Measurements from ENCODE around the gene RABGAP1L.
"Not testable (repeated sequence)": the region's sequence is repeated elsewhere in the genome, so short reads cannot be mapped to it uniquely, and the experiment has no call there.

The RABGAP1L gene

DNA sequence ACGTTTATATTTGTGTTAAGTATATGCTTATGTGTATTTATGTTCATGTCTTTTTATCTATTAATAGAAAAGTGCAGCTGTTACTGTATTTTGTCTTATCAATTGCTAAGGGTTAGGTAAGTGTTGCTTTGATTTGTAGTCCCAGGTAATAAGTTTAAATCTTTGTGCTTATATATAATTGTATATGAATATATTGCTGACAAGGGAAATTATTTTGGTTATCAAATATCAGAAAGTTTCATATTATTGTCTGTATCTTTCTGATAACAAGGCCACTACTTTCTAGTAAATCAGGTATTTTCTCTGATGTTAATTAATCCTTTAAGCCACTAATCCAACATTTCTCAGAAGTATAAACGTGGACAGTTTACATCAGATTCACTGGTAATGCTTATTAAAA is 309.7 kb downstream of the RABGAP1L start:
- DNase-seq, result no peak

DNA sequence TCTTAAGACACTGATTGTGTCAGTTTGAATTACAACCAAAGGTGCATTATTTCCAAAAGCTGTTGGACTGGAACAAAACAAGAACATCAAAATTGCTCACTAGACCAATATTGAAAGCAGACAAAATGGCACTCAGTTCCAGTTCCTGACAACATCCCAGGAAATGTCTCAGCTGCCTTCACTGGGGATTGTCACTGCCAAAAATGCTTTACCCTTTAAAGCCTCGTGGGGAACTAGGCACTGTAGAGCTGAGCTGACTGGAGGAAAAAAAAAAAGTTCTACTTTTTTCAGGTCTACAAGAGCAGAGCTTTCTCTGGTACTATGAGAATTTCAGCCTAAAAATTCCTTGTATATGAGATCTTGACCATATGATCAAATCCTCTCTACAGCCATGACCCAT is 310.4 kb downstream of the RABGAP1L start:
- DNase-seq, result no peak

DNA sequence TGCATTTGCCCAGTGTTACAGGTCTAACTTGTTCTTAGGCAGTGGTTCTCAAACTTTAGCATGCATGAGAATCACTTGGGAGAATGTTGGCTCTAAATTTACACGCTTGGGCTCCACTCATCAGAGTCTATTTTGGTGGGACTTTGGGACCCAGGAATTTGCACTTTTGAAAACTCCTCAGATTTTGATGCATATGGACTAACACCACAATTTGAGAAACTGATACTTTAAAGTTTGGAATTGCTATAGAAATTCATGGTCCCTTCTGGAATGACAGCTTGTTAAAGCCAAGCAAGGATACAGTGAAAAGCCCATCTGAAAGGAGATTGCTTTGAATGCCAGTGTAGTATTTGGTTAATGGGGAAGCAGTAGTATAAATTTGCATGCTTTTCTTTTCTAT is 320.0 kb downstream of the RABGAP1L start:
- no peak for DNase-seq

DNA sequence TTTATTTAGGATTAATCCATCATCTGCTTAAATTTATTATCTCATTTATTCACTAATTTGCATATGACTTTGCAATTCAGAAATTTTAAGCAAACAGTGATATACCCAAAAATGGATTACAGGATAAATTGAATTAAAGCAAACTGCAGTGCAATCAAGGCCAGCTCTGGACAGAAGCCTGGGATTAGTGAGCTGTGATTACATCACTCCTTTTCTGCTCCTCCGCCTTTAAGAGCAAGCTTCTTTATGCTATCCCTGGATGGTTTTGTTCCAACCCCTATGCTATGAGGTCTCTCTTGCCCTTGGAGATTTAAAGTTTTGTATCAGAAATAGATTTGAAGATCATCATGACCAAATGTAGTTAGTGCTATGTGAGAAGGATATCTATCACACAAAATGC is 321.0 kb downstream of the RABGAP1L start:
- no peak for DNase-seq

DNA sequence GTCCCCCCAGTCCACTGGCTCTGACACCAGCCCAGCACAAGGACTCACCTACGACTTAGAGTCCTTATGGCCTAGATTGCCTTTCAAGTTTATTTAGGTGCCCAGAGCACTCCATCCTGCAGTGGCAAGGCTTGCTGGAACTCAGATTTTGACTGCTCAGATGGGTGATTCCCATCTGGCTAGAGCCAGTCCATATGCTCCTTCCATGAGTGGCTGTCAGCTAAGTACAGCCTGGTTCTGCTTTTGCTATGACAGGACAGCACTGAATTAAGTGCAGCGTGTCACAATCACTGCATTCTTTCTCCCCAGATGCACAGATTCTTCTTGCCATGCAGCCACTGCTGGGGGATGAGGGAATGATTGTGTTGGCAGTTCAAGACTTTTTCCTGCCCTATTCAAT is 332.3 kb downstream of the RABGAP1L start:
- DNase-seq, result peak; percentile 32

DNA sequence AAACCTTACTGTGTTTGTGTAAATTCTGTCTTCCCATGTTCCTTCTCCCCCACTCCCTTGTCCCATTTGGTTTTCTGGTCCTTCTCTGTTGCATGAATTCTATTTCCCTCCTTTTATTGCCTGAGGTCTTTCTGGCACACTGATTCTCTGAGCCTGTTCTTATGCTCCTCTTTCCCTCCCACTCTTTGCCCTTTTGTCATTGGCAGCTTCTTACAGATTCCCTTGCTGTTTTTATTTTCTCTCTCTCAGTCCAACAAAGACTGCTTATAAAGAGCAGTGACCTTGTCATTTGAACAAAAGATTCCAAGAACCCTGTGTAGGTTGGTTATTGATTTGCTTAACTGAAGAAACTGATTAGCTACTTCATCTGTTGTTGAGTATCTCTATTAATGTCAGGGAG is 338.2 kb downstream of the RABGAP1L start:
- DNase-seq, result no peak

DNA sequence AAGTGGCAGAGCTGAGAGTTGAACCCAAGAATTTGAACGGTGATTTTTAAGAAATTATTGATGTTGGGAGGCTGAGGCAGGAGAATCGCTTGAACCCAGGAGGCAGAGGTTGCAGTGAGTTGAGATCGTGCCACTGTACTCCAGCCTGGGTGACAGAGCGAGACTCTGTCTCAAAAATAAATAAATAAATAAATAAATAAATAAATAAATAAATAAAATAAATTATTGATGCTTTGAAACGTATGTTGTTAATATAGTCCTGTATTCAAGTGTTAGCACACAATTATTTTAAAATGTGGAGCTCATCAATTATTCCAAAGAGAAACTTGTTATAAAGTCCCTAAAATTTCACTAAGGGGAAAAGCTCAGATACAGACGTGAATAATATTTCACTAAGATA is 357.4 kb downstream of the RABGAP1L start:
- DNase-seq, result not testable (repeated sequence)

DNA sequence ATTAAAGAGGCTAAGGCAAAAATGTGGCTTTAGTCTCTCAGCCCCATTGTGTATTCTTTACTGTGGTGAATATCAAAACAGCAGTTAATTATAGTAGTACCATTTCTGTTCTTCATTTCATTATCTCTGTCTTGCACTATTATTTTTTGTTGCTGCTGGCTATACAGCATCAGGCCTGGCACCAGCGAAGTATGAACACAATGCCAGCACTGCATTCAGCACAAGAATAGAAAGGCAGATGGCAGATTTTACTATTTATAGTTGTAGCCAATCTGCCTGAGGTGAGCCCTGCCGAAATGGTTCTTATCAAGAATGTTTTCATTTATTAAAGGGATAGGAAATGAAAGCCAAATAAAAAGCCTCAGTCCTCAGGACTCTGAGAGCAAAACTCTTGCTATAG is 360.5 kb downstream of the RABGAP1L start:
- peak; percentile 52 for DNase-seq

DNA sequence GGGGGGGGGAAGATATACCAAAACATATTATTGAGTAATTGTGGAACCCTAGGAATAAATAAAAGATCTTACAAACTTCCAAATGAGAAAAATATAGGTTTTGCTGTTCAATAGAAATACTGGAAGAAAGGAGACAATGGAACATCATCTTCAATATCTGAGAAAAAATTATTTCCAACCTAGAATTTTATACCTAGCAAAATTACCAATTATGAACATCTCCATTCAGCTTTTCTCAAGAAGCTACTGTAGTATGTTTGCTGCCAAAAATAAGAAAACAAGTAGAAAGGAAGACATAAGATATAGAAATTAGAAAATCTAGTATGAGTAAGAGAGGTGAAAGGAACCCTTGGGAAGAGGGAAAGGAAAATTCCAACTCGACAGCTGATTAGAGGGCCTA is 372.4 kb downstream of the RABGAP1L start:
- DNase-seq, result no peak

DNA sequence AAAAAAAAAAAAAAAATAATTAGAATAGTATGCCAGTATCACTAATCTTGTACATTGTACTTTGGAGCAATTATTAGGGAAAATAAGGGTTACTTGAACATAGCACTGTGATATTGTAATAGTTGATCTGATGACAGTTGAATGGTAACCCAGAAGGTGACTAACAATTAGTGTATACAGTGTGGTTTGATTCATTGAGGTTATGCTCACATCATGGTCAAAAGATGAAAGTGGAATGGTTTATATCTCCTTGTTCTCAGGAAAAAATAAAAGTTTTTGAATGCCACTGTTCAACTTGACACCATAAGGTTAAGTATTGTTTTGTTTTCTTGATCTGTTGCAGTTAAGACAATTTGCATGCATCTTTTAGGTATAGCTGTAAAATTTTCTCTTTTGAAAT is 375.5 kb downstream of the RABGAP1L start:
- no peak for DNase-seq

DNA sequence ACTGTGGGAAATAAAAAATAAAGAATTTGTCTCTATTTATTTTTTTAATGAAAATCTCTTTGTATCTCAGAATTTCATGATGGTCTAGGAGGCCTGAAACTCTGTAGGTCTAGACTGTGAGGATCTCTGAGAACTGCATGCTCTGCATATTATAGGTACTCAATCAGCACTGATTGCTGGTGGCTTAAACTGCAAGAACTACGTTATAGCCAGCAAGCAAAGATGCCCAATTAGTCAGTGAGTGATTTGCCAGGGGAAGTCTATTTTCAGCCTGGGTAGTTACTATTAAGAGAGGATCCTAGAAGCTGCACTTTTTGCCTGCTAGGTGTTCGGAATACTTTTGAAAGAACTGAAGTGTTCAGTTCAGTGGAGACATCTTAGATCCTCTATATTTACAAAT is 375.9 kb downstream of the RABGAP1L start:
- no peak for DNase-seq

DNA sequence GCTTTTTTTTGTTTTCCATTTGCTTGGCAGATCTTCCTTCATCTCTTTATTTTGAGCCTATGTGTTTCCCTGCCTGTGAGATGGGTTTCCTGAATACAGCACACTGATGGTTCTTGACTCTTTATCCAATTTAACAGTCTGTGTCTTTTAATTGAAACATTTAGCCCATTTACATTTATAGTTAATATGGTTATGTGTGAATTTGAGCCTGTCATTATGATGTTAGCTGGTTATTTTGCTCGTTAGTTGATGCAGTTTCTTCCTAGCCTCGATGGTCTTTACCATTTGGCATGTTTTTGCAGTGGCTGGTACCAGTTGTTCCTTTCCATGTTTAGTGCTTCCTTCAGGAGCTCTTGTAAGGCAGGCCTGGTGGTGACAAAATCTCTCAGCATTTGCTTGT is 384.1 kb downstream of the RABGAP1L start:
- not testable (repeated sequence) for DNase-seq

DNA sequence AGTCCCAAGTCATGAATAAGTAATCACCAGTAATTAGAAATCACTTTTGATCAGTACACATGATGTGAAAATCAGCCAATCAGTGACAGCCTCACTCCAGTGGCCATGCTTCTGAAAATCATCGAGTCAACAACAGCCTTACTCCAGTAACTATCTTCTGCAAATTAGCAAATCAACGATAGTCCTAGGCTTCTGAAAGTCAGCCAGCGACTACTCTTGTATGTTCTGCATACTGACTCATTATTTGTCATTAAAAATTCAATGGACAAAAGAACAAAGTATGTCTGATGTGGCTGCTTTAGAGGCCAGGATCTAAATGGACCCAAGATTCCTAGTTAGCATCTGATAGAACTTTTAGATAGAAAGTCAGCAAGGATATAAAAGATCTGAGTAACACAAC is 391.0 kb downstream of the RABGAP1L start:
- no peak for DNase-seq

DNA sequence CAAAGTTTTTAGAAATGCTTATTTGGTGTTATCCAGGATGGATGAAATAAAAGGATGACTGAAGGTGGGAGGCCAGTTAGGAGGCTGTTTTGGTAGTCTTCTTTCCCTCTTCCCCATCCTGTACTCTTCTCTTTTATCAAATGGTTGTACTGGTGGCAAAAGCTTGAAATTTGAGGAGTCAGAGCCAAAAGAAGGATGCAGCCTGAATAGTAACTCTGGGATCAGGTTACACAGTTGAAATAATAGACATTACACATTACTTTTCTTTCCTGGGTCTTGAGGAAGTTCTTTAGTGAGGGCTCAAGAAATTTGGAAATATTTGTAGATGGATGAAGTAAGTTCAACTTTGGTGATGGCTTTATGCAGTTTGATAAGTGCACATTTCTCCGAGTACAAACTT is 397.1 kb downstream of the RABGAP1L start:
- no peak for DNase-seq

DNA sequence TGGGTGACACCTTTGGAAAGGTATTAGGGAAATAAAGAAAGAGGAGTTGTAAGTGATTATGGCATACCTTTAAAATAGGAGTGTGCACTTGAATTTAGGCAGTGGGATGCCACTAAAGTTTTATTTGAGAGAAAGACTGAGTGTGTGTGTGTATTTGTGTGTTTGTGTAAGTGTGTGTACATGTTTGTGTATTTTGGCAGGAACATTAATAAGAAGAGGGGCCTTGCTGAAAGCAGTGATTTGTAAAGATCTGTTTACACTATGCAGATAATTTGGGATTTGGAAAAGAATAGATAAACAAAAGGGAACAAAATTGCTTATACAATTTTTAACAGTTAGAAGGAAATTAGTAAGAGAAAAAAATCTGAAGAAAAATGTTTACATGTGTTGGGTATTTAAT is 409.2 kb downstream of the RABGAP1L start:
- no peak for DNase-seq

DNA sequence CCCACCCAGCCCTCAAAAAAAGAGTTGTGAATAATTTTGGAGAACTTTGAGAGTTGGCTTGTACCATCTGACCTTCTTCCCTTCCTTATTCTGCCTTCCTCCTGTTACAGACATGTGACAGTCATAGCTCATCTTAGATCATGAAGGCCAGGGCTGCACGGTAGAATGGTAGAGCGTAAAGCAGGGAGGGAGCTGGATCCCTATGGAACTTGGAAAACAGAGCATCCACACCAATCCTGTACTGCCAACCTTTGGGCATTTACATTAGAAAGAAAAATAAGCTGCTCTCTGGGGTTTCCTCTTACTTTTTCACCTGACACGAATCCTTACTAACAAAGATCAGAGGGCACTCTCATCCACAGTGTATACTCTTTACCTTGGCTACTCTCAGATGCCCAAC is 409.9 kb downstream of the RABGAP1L start:
- no peak for DNase-seq

DNA sequence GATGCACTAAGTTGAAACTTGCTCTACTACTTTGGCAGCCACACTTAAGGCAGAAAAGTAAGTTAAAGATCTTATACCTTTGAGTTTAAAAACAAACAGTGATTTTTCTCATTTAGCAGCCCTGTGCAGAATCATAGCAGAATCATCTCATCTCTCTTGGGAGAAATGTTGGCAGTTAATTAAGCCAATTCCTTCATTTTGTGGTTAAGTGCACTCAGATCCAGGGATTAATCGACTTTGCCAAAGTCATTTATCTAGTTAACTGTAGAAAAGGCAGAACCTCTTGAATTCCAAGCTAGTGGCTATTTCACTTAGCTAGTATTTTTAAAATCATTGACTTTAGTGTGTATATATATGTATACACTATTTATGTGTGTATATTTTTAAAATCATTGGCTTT is 413.5 kb downstream of the RABGAP1L start:
- DNase-seq, result no peak

DNA sequence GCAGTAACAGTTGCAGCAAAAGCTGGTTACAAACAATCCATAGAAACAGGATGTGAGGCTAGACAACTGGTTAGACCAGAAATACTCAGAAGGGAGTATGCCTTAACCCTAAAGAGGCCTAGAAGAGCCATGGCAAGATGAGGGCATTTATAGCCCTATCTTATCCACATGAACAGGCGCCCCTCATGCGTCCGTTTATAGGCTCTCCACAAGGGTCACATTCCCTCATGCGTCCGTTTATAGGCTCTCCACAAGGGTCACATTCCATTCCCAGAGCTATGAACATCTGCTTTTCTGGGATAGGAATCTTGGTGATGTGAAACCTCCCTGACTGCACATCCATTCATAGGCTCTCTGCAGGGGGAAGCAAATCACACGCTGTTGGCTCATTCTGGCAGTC is 416.8 kb downstream of the RABGAP1L start:
- not testable (repeated sequence) for DNase-seq

DNA sequence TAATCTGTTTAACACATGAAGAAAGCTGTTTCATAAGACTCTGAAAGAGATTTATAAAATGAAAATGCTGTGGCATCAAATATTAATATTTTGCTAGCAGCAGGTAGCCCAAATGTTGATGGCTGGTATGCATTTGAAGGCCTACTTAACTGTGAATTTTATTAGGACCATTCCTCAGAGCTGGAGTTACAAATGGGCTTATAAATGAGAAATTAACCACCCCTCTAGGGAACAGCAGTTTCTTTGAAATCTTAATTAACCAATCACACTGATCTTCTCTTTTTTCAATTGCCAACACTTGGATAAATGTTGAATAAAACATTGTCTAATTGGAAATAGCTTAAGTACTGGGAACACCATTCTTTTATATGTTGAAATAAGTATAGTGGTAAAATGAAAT is 418.4 kb downstream of the RABGAP1L start:
- DNase-seq, result no peak

DNA sequence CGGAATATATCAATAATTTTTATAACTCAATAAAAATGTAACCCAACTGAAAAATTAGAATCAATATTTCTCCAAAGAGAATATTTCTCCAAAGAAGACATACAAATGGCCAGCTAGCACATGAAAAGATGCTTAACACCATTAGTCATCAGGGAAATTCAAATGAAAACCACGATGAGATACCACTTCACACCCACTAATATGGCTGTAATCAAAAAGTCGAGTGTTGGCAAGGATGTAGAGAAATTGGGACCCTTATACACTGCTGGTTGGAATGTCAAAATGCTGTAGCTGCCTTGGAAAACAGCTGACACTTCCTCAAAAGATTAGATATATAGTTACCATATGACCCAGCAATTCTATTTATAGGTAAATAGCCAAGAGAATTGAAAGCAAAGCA is 421.5 kb downstream of the RABGAP1L start:
- no peak for DNase-seq

DNA sequence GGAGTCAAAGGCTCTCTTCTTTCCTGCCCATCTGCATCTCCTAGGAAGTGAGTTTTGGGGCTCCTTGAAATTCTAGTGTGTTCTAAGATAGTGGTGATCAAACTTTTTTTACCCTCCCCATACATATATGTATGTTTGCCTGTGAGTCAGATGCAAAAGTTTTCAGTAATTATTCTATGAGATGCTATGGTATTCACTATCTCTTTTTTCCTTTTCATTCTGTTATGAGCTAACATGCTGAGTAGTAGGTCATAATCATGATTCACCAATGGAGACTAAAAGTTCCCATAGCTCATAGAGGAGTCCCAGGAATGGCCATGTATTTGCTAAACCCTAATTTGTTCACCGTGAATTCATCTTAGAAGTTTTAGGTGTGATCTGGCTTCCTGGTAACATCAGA is 424.0 kb downstream of the RABGAP1L start:
- no peak for DNase-seq

DNA sequence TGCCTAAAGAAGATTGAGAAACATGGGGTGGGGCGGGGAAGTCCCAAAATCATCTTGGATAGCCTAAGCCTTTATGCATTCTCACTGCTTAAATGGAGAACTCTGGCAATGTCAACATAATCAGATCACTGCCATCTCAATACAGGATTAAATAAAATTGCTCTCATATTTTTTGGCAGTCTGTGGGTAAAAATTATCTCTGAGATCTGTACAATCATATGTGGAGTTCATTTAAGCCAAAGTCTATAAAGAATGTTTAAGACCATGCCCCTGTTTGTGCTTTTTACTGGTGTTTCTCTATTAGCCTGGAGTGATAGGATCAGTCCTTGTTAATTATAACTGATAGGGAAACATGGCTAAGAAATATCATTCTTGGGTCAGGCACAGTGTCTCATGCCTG is 424.8 kb downstream of the RABGAP1L start:
- no peak for DNase-seq

DNA sequence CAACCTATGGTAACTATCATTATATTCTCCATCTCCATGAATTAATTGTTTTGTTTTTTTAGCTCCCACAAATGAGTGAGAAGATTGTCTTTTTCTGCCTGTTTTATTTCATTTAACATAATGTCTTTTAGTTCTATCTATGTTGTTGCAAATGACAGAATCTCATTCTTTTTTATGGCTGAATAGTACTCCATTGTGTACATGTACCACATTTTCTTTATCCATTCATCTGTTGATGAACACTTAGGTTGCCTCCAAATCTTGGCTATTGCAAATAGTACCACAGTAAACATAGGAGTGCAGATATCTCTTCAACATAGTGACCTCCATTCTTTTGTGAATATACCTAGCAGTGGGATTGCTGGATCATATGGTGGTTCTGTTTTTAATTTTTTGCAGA is 429.3 kb downstream of the RABGAP1L start:
- DNase-seq, result not testable (repeated sequence)

DNA sequence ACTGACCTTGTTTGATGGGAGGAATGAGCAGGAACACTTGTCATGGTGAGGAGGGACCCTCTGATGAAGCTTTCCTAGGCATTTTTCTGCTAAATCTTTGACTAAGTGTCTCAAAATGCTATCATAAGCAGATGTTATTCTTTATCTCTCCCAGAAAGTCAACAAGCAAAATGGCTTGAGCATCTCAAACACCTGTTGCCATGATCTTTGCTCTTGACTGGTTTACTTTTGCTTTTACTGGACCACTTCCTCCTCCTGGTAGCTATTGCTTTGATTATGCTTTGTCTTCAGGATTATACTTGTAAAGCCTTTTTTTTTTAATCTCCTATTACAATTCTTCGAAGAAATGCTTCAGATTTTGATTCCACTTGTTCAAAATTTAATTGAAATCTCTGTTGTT is 445.9 kb downstream of the RABGAP1L start:
- DNase-seq, result no peak

DNA sequence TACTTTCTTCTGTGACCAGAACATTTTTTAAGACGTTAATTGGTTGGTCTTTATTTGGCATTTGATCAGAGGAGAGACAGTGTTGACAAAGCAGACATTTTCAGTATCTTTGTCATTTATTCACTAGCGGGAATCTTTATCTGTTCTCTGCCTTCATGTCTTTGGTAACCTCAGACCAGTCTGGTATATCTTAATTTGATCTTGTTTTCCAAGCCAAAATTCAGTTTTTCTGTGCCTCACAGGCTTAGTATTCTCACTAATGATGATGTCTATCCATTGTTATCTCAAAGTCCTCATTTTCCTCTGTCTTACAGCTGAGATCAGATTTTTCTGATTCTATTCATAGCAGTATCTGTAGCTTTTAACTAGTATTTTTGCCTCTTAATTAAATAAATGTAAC is 447.2 kb downstream of the RABGAP1L start:
- no peak for DNase-seq

DNA sequence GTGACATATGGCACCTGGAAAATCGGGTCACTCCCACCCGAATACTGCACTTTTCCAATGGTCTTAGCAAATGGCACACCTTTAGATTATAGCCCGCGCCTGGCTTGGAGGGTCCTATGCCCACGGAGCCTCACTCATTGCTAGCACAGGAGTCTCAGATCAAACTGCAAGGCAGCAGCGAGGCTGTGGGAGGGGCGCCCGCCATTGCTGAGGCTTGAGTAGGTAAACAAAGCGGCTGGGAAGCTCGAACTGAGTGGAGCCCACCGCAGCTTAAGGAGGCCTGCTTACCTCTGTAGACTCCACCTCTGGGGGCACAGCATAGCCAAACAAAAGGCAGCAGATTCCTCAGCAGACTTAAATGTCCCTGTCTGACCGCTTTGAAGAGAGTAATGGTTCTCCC is 458.6 kb downstream of the RABGAP1L start:
- DNase-seq, result not testable (repeated sequence)

All from DMS 273 treated with DMSO at 0.1 percent for 48 hours (cell line).